Keratinocyte (primary cell): ENCODE measurements around the gene STAC. TPM values are rescaled to one million over a fixed set of nuclear protein-coding genes. Genes with fewer than 3 reads are reported as not detected.
"Not testable (repeated sequence)": the region's sequence is repeated elsewhere in the genome, so short reads cannot be mapped to it uniquely, and the experiment has no call there.

Experiments
- DNase-seq: peaks from one replicate; pipeline ENCODE4 v3.0.0-alpha.2; 2011; ENCODE audit warnings: low read depth, missing footprints, low spot score
- FAIRE-seq: peaks from 2 replicates; lab custom pipeline; 2011; peaks lifted over from hg19 to GRCh38; lab: Jason Lieb, UNC
- H2AFZ ChIP-seq: 2 replicates; pipeline ENCODE4 v1.6.0; 2012; ENCODE audit warnings: low read length, control low read depth, inconsistent platforms; ENCODE audit not compliant: control insufficient read depth
- H3K27ac ChIP-seq: 2 replicates; pipeline ENCODE4 v1.5.1; 2011; ENCODE audit warnings: low read length; ENCODE audit not compliant: control insufficient read depth, insufficient read depth
- H3K27me3 ChIP-seq: 3 replicates; pipeline ENCODE4 v1.6.0; 2011; ENCODE audit warnings: low read length; ENCODE audit not compliant: control insufficient read depth, insufficient read depth; ENCODE audit errors: extremely low read depth
- H3K36me3 ChIP-seq, 2 experiments: 2 replicates in 1 of 2; 3 replicates in 1 of 2; pipeline ENCODE4 v1.5.1; 2011; ENCODE audit warnings: low read length in 2 of 2, mild to moderate bottlenecking in 1 of 2; ENCODE audit not compliant: control insufficient read depth in 2 of 2, insufficient read depth in 2 of 2; ENCODE audit errors: extremely low read depth in 1 of 2
- H3K4me1 ChIP-seq: 3 replicates; pipeline ENCODE4 v1.5.1; 2011; ENCODE audit warnings: low read length; ENCODE audit not compliant: control insufficient read depth, insufficient read depth; ENCODE audit errors: extremely low read depth
- H3K4me2 ChIP-seq: 3 replicates; pipeline ENCODE4 v1.6.0; 2011; ENCODE audit warnings: low read depth, low read length; ENCODE audit not compliant: control insufficient read depth, insufficient read depth; ENCODE audit errors: extremely low read depth
- H3K4me3 ChIP-seq, 3 experiments: fragments of 200-600 bp in 1 of 3; sonication (generic) in 1 of 3; 2 replicates in 2 of 3; 3 replicates in 1 of 3; pipeline ENCODE4 v1.5.1; 2011 to 2016; ENCODE audit warnings: low read length in 3 of 3, mild to moderate bottlenecking in 3 of 3, control low read depth in 2 of 3, inconsistent platforms in 1 of 3, low read depth in 1 of 3, mixed read lengths in 1 of 3, mixed run types in 1 of 3, moderate library complexity in 1 of 3; ENCODE audit not compliant: control insufficient read depth in 2 of 3, insufficient read depth in 2 of 3; ENCODE audit errors: extremely low read depth in 1 of 3
- H3K79me2 ChIP-seq: 2 replicates; pipeline ENCODE4 v1.6.0; 2012; ENCODE audit warnings: low read length; ENCODE audit not compliant: control insufficient read depth, insufficient read depth
- H3K9ac ChIP-seq: 3 replicates; pipeline ENCODE4 v1.6.0; 2011; ENCODE audit warnings: low read length; ENCODE audit not compliant: control insufficient read depth, insufficient read depth; ENCODE audit errors: extremely low read depth
- H3K9me1 ChIP-seq: 3 replicates; pipeline ENCODE4 v1.6.0; 2011; ENCODE audit warnings: low read length; ENCODE audit not compliant: control insufficient read depth, insufficient read depth; ENCODE audit errors: extremely low read depth
- H3K9me3 ChIP-seq: 2 replicates; pipeline ENCODE4 v1.5.1; 2012; ENCODE audit warnings: low read depth, low read length; ENCODE audit not compliant: control insufficient read depth
- H4K20me1 ChIP-seq: 3 replicates; pipeline ENCODE4 v1.6.0; 2011; ENCODE audit warnings: low read length; ENCODE audit not compliant: control insufficient read depth, insufficient read depth; ENCODE audit errors: extremely low read depth
- EZH2 ChIP-seq: IDR thresholded peaks from one replicate; pipeline ENCODE4 v1.6.1; 2012; ENCODE audit warnings: inconsistent platforms, mild to moderate bottlenecking, low read length, moderate library complexity
- dilution Hi-C: fragments of 300-500 bp; cut with MboI; formaldehyde crosslinking; loops from one replicate; pipeline ENCODE4 v1.7.0; 2020; ENCODE audit warnings: low sequenced_read_pairs; ENCODE audit not compliant: extremely low pct_ligation_motif_present
- polyA plus RNA-seq, 5 experiments: library from polyadenylated mRNA; depleted of rRNA in 3 of 5; stranded (reverse) in 3 of 5; stranded (forward) in 1 of 5; unstranded in 1 of 5; fragments of >200 nt; gene quantifications; 1 replicate in 1 of 5; 2 replicates in 3 of 5; 3 replicates in 1 of 5; pipeline versions ENCODE4 v1.2.1 to v1.2.3, GENCODE V29; 2011 to 2012; ENCODE audit warnings: missing spikeins in 2 of 5, low read depth in 1 of 5, low replicate concordance in 1 of 5
- TF ChIP-seq, protein P1 (sequence below), 3 experiments: IDR thresholded peaks in 1 of 3; conservative IDR thresholded peaks in 1 of 3; optimal IDR thresholded peaks in 1 of 3; 2 replicates in 2 of 3; 3 replicates in 1 of 3; pipeline versions ENCODE3 to v1.5.1; 2011; ENCODE audit warnings: low read length in 3 of 3, mild to moderate bottlenecking in 3 of 3, moderate library complexity in 2 of 3, control low read depth in 1 of 3, inconsistent platforms in 1 of 3; ENCODE audit not compliant: insufficient read depth in 2 of 3; ENCODE audit errors: extremely low read depth in 1 of 3

STAC gene
- polyA plus RNA-seq, 1 donor (not counting 4 experiments of a cell fraction or from before 2014, with no cell fraction given): 7.9 TPM

DNA sequence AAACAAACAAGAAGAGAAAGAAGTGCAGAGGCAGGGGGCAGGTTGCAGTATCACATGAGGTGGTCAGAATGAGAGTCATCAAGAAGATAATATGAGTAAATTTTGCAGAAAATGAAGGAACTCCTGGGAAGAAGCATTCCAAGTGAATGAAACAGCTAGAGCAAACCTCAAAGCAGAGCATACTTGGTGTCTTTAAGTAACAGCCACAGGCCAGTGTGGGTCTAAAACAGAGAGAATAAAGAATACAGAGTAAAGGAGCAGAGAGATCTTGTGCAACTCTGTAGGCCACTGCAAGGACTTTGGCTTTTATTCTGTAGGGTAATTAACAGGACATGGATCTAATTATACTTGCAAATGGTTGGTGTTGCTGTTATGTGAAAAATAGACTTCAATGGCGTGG is 81.3 kb downstream of the STAC start:
- Histone ChIP-seq H3K4me2 (no peak overlapping the region), H3K4me3 (no peak overlapping the region), H3K27ac (no peak overlapping the region), H3K9me1 (no peaks in the 10 kb centered on the region), H3K36me3 (no peaks in the 10 kb centered on the region), H2AFZ (no peak overlapping the region), H3K27me3 (no peaks in the 10 kb centered on the region), H3K9ac (no peak overlapping the region), H3K79me2 (no peaks in the 10 kb centered on the region), H3K9me3 (no peaks in the 10 kb centered on the region), H4K20me1 (no peaks in the 10 kb centered on the region), H3K4me1 (no peaks in the 10 kb centered on the region)
- FAIRE-seq (no peak), DNase-seq (no peak)
- TF ChIP-seq, protein P1, sequence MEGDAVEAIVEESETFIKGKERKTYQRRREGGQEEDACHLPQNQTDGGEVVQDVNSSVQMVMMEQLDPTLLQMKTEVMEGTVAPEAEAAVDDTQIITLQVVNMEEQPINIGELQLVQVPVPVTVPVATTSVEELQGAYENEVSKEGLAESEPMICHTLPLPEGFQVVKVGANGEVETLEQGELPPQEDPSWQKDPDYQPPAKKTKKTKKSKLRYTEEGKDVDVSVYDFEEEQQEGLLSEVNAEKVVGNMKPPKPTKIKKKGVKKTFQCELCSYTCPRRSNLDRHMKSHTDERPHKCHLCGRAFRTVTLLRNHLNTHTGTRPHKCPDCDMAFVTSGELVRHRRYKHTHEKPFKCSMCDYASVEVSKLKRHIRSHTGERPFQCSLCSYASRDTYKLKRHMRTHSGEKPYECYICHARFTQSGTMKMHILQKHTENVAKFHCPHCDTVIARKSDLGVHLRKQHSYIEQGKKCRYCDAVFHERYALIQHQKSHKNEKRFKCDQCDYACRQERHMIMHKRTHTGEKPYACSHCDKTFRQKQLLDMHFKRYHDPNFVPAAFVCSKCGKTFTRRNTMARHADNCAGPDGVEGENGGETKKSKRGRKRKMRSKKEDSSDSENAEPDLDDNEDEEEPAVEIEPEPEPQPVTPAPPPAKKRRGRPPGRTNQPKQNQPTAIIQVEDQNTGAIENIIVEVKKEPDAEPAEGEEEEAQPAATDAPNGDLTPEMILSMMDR (optimal IDR thresholded peaks at IDR 0.05 in 1 of 3, IDR thresholded peaks at IDR 0.05 in 1 of 3, conservative IDR thresholded peaks at IDR 0.05 in 1 of 3; ENCODE audit: extremely low read depth in 1 of 3, insufficient read depth in 2 of 3, low read length in 3 of 3): no peak
- no peak for TF ChIP-seq EZH2
- dilution Hi-C loops: no loop called here

DNA sequence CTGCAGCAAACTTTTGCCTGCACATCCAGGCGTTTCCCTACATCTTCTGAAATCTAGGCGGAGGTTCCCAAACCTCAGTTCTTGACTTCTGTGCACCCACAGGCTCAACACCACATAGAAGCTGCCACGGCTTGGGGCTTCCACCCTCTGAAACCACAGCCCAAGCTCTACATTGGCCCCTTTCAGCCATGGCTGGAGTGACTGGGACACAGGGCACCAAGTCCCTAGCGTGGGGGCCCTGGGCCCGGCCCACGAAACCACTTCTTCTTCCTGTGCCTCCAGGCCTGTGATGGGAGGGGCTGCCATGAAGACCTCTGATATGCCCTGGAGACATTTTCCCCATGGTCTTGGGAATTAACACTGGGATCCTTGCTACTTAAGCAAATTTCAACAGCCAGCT is 91.7 kb downstream of the STAC start:
- H3K4me3 ChIP-seq, H3K27ac ChIP-seq, dilution Hi-C loops, H3K4me1 ChIP-seq, H3K27me3 ChIP-seq, FAIRE-seq, H3K36me3 ChIP-seq, H4K20me1 ChIP-seq, H3K9me3 ChIP-seq, H3K9me1 ChIP-seq, H3K79me2 ChIP-seq, H3K9ac ChIP-seq, DNase-seq, H2AFZ ChIP-seq, H3K4me2 ChIP-seq: not testable (repeated sequence)

GRCh38 chr3:36475558-36475957 is 95.3 kb downstream of the STAC start:
- Histone ChIP-seq H4K20me1 (no peaks in the 10 kb centered on the region), H3K79me2 (no peaks in the 10 kb centered on the region), H3K27ac (no peak overlapping the region), H2AFZ (no peak overlapping the region), H3K9ac (no peak overlapping the region), H3K4me2 (no peak overlapping the region), H3K27me3 (no peaks in the 10 kb centered on the region), H3K9me3 (no peaks in the 10 kb centered on the region), H3K36me3 (no peaks in the 10 kb centered on the region), H3K4me1 (no peaks in the 10 kb centered on the region), H3K4me3 (no peak overlapping the region), H3K9me1 (no peaks in the 10 kb centered on the region)
- TF ChIP-seq, protein P1 (optimal IDR thresholded peaks at IDR 0.05 in 1 of 3, IDR thresholded peaks at IDR 0.05 in 1 of 3, conservative IDR thresholded peaks at IDR 0.05 in 1 of 3; ENCODE audit: extremely low read depth in 1 of 3, insufficient read depth in 2 of 3, low read length in 3 of 3): no peak
- dilution Hi-C loops: no loop called here
- DNase-seq: no peak
- FAIRE-seq: no peak
